IMR-90 (cell line): Measurements from ENCODE around the gene ITSN1. TPM values are rescaled to one million over a fixed set of nuclear protein-coding genes. Genes with fewer than 3 reads are reported as not detected.

Experiments
- ATAC-seq: fragments of 200-7000 bp; cut with Tn5 transposase; 2 replicates; pipeline ENCODE4 v1.9.1; 2020; ENCODE audit warnings: low read depth, mild to moderate bottlenecking, moderate library complexity
- BruUV-seq: library from RNA; stranded (reverse); fragments of 400-500 nt; replicated peaks from 2 replicates; lab custom pipeline; 2021; lab: Mats Ljungman, UMichigan
- CTCF ChIA-PET: fragments of 300-600 bp; formaldehyde crosslinking; extraction: SDS; loops from one replicate; lab custom pipeline; 2021; ENCODE audit warnings: antibody characterized with exemption; lab: Yijun Ruan, JAX
- POLR2A ChIA-PET: fragments of 300-600 bp; sonication (Branson Sonifier 250); formaldehyde crosslinking; loops from one replicate; lab custom pipeline; 2022; ENCODE audit warnings: antibody characterized with exemption; ENCODE audit not compliant: unreplicated experiment; lab: Charles Lee
- DNase-seq: peaks from one replicate; pipeline ENCODE4 v3.0.0; 2013
- H2AFZ ChIP-seq: replicated peaks from 2 replicates; pipeline ENCODE3; 2013; ENCODE audit warnings: low read length, mild to moderate bottlenecking; ENCODE audit not compliant: poor library complexity
- H2AK5ac ChIP-seq: 2 replicates; pipeline ENCODE4 v1.6.1; 2013; ENCODE audit warnings: low read depth, low read length, inconsistent platforms
- H2AK9ac ChIP-seq: replicated peaks from 2 replicates; pipeline ENCODE3; 2013; ENCODE audit warnings: mild to moderate bottlenecking, low read depth, low read length, moderate library complexity; ENCODE audit not compliant: poor library complexity
- H2BK120ac ChIP-seq: 2 replicates; pipeline ENCODE4 v1.6.1; 2013; ENCODE audit warnings: low read depth, low read length, inconsistent platforms
- H2BK15ac ChIP-seq: 3 replicates; pipeline ENCODE4 v1.6.1; 2013; ENCODE audit warnings: low read depth, low read length, inconsistent platforms
- H2BK20ac ChIP-seq: 2 replicates; pipeline ENCODE4 v1.6.1; 2013; ENCODE audit warnings: low read depth, mild to moderate bottlenecking, inconsistent platforms, low read length, moderate library complexity
- H2BK5ac ChIP-seq: 2 replicates; pipeline ENCODE4 v1.6.1; 2013; ENCODE audit warnings: mild to moderate bottlenecking, low read depth, low read length, inconsistent platforms; ENCODE audit not compliant: poor library complexity, severe bottlenecking
- H3K14ac ChIP-seq: replicated peaks from 2 replicates; pipeline ENCODE4 v1.6.1; 2013; ENCODE audit warnings: low read depth, low read length, inconsistent platforms
- H3K18ac ChIP-seq: 2 replicates; pipeline ENCODE4 v1.6.1; 2013; ENCODE audit warnings: low read depth, low read length, control low read depth
- H3K23ac ChIP-seq: 2 replicates; pipeline ENCODE4 v1.6.1; 2013; ENCODE audit warnings: low read depth, low read length, inconsistent platforms
- H3K27ac ChIP-seq: 2 replicates; pipeline ENCODE4 v1.5.1; 2013; ENCODE audit warnings: mild to moderate bottlenecking, control low read depth, low read length; ENCODE audit not compliant: insufficient read depth
- H3K27me3 ChIP-seq: 2 replicates; pipeline ENCODE4 v1.6.1; 2013; ENCODE audit warnings: low read length; ENCODE audit not compliant: control insufficient read depth, insufficient read depth
- H3K36me3 ChIP-seq: 2 replicates; pipeline ENCODE4 v1.6.1; 2013; ENCODE audit warnings: low read length, mixed read lengths; ENCODE audit not compliant: control insufficient read depth, insufficient read depth
- H3K4ac ChIP-seq: 2 replicates; pipeline ENCODE4 v1.6.1; 2013; ENCODE audit warnings: low read depth, low read length, inconsistent platforms
- H3K4me1 ChIP-seq: 2 replicates; pipeline ENCODE4 v1.6.1; 2013; ENCODE audit warnings: low read length, mixed read lengths; ENCODE audit not compliant: control insufficient read depth, insufficient read depth
- H3K4me2 ChIP-seq: 2 replicates; pipeline ENCODE4 v1.6.1; 2013; ENCODE audit warnings: low read depth, mild to moderate bottlenecking, control low read depth, low read length, moderate library complexity
- H3K4me3 ChIP-seq: 2 replicates; pipeline ENCODE4 v1.5.1; 2013; ENCODE audit warnings: low read depth, mild to moderate bottlenecking, control low read depth, low read length, moderate library complexity; ENCODE audit not compliant: insufficient read depth
- H3K56ac ChIP-seq: 2 replicates; pipeline ENCODE4 v1.6.1; 2013; ENCODE audit warnings: low read length, inconsistent platforms; ENCODE audit not compliant: insufficient read depth; ENCODE audit errors: extremely low read depth
- H3K79me1 ChIP-seq, 2 experiments: 2 replicates each; pipeline ENCODE4 v1.6.1; 2013; ENCODE audit warnings: low read length in 2 of 2, inconsistent platforms in 1 of 2, low read depth in 1 of 2
- H3K9ac ChIP-seq: 2 replicates; pipeline ENCODE4 v1.6.1; 2013; ENCODE audit warnings: low read depth, low read length, control low read depth
- H3K9me1 ChIP-seq: 2 replicates; pipeline ENCODE4 v1.6.1; 2013; ENCODE audit warnings: low read length, inconsistent platforms; ENCODE audit not compliant: insufficient read depth
- H3K9me3 ChIP-seq: 2 replicates; pipeline ENCODE4 v1.6.1; 2013; ENCODE audit warnings: low read length; ENCODE audit not compliant: control insufficient read depth, insufficient read depth
- H4K20me1 ChIP-seq: 2 replicates; pipeline ENCODE4 v1.6.1; 2013; ENCODE audit warnings: low read length, inconsistent platforms; ENCODE audit not compliant: insufficient read depth
- H4K5ac ChIP-seq: 2 replicates; pipeline ENCODE4 v1.6.1; 2013; ENCODE audit warnings: mild to moderate bottlenecking, low read depth, low read length, control low read depth
- H4K8ac ChIP-seq, 2 experiments: 2 replicates each; pipeline ENCODE4 v1.6.1; 2013; ENCODE audit warnings: low read depth in 2 of 2, low read length in 2 of 2, control low read depth in 1 of 2, inconsistent platforms in 1 of 2
- H4K91ac ChIP-seq: 2 replicates; pipeline ENCODE4 v1.6.1; 2013; ENCODE audit warnings: low read depth, low read length, inconsistent platforms; ENCODE audit not compliant: insufficient read depth
- BHLHE40 ChIP-seq: fragments of 150-350 bp; IDR thresholded peaks from 2 replicates; pipeline ENCODE4 v1.6.1; 2016; ENCODE audit warnings: mild to moderate bottlenecking, low read depth, low read length
- CEBPB ChIP-seq: IDR thresholded peaks from 2 replicates; pipeline ENCODE4 v1.6.1; 2012; ENCODE audit warnings: low read depth, low read length, improper control_type of control experiment
- CHD1 ChIP-seq: IDR thresholded peaks from 2 replicates; pipeline ENCODE4 v1.6.1; 2012; ENCODE audit warnings: low read depth, low read length, improper control_type of control experiment
- MAFK ChIP-seq: IDR thresholded peaks from 2 replicates; pipeline ENCODE4 v1.6.1; 2012; ENCODE audit warnings: low read depth, low read length, improper control_type of control experiment
- NFE2L2 ChIP-seq: fragments of 150-350 bp; IDR thresholded peaks from 2 replicates; pipeline ENCODE4 v1.6.1; 2016; ENCODE audit warnings: low read depth, mild to moderate bottlenecking, low read length
- POLR2A ChIP-seq: IDR thresholded peaks from 2 replicates; pipeline ENCODE4 v1.6.1; 2012; ENCODE audit warnings: mild to moderate bottlenecking, low read depth, low read length
- RAD21 ChIP-seq: IDR thresholded peaks from 2 replicates; pipeline ENCODE4 v1.6.1; 2012; ENCODE audit warnings: low read length, improper control_type of control experiment
- RFX5 ChIP-seq: IDR thresholded peaks from 2 replicates; pipeline ENCODE4 v1.8.0; 2012; ENCODE audit warnings: low read depth, mild to moderate bottlenecking, low read length, moderate library complexity
- WGBS, 2 experiments: methylation state at CpG; one replicate each; pipeline versions ENCODE4 v1.1.5 to v1.1.7; 2013; ENCODE audit warnings: missing lambda C conversion rate in 2 of 2; ENCODE audit not compliant: insufficient read length in 1 of 2; ENCODE audit errors: extremely low coverage in 2 of 2; 5-methylcytosine and 5-hydroxymethylcytosine counted together
- dilution Hi-C: fragments of 300-500 bp; cut with HindIII; formaldehyde crosslinking; loops from one replicate; pipeline ENCODE4 v1.14.3; 2018; ENCODE audit warnings: low sequenced_read_pairs; ENCODE audit not compliant: unreplicated experiment
- in situ Hi-C: fragments of 300-500 bp; cut with MboI; formaldehyde crosslinking; loops from 3 replicates; pipeline ENCODE4 v1.14.3; 2019; ENCODE audit warnings: low sequenced_read_pairs, inconsistent platforms, mixed read lengths
- intact Hi-C: fragments of 100-400 bp; cut with micrococcal nuclease; formaldehyde crosslinking; loops from 2 replicates; pipeline ENCODE4 v1.10.0; 2022
- polyA plus RNA-seq, 3 experiments: library from polyadenylated mRNA; depleted of rRNA; stranded (reverse); fragments of >200 nt; gene quantifications; 2 replicates each; pipeline ENCODE4 v1.2.3, GENCODE V29; 2012; ENCODE audit warnings: low replicate concordance in 1 of 3
- total RNA-seq: library from RNA; depleted of rRNA; stranded (reverse); fragments of >200 nt; gene quantifications from 2 replicates; pipeline ENCODE4 v1.2.3, GENCODE V29; 2012
- TF ChIP-seq, protein P1 (sequence below): conservative IDR thresholded peaks from 2 replicates; pipeline ENCODE4 v1.5.1; 2012; ENCODE audit warnings: mild to moderate bottlenecking, low read depth, low read length, improper control_type of control experiment
- TF ChIP-seq, protein P2 (sequence below): fragments of 150-350 bp; IDR thresholded peaks from 2 replicates; pipeline ENCODE4 v1.6.1; 2017; ENCODE audit warnings: mild to moderate bottlenecking, antibody characterized with exemption, low read length, low read depth
- TF ChIP-seq, protein P3 (sequence below): fragments of 150-350 bp; IDR thresholded peaks from 2 replicates; pipeline ENCODE4 v1.6.1; 2016; ENCODE audit warnings: low read depth, mild to moderate bottlenecking, low read length, moderate library complexity, borderline replicate concordance

ITSN1 gene
- total and polyA plus RNA-seq, 2 of the 4 experiments (the other 2 are of a cell fraction): 45.4 to 62.0 TPM

DNA sequence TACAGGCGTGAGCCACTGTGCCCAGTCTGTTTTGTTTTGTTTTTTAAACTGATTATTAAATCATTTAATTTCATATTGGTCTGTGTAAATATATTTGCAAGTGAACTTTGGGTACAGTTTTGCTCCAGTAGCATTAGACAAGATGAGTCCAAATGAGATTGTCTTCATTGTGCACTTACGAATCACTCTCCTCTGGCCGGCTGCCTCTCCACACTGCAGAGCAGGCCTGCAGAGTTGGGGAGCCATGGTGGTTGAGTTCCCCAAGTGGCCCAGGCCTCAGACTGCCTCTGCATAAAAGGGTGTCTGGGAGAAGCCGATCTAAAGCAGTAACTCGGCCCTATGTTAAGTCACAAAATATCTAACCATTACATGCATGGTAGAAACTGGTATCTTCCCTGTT is 198.5 kb downstream of the ITSN1 start:
- TF ChIP-seq RAD21 (no peak), RFX5 (no peak), CHD1 (no peak), BHLHE40 (no peak), MAFK (no peak), POLR2A (no peak), NFE2L2 (no peak), CEBPB (no peak)
- TF ChIP-seq, protein P1, sequence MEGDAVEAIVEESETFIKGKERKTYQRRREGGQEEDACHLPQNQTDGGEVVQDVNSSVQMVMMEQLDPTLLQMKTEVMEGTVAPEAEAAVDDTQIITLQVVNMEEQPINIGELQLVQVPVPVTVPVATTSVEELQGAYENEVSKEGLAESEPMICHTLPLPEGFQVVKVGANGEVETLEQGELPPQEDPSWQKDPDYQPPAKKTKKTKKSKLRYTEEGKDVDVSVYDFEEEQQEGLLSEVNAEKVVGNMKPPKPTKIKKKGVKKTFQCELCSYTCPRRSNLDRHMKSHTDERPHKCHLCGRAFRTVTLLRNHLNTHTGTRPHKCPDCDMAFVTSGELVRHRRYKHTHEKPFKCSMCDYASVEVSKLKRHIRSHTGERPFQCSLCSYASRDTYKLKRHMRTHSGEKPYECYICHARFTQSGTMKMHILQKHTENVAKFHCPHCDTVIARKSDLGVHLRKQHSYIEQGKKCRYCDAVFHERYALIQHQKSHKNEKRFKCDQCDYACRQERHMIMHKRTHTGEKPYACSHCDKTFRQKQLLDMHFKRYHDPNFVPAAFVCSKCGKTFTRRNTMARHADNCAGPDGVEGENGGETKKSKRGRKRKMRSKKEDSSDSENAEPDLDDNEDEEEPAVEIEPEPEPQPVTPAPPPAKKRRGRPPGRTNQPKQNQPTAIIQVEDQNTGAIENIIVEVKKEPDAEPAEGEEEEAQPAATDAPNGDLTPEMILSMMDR: no peak
- TF ChIP-seq, protein P2, sequence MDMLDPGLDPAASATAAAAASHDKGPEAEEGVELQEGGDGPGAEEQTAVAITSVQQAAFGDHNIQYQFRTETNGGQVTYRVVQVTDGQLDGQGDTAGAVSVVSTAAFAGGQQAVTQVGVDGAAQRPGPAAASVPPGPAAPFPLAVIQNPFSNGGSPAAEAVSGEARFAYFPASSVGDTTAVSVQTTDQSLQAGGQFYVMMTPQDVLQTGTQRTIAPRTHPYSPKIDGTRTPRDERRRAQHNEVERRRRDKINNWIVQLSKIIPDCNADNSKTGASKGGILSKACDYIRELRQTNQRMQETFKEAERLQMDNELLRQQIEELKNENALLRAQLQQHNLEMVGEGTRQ: no peak
- TF ChIP-seq, protein P3, sequence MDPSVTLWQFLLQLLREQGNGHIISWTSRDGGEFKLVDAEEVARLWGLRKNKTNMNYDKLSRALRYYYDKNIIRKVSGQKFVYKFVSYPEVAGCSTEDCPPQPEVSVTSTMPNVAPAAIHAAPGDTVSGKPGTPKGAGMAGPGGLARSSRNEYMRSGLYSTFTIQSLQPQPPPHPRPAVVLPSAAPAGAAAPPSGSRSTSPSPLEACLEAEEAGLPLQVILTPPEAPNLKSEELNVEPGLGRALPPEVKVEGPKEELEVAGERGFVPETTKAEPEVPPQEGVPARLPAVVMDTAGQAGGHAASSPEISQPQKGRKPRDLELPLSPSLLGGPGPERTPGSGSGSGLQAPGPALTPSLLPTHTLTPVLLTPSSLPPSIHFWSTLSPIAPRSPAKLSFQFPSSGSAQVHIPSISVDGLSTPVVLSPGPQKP: no peak
- Histone ChIP-seq H3K4me1 (peaks cover 16% of the 10 kb centered on the region), H4K20me1 (no peaks in the 10 kb centered on the region), H3K27ac (no peak overlapping the region), H3K9me3 (no peaks in the 10 kb centered on the region), H3K4me3 (no peak overlapping the region), H3K23ac (no peak overlapping the region), H3K9ac (no peak overlapping the region), H3K4ac (no peak overlapping the region), H2BK5ac (no peak overlapping the region), H2BK15ac (no peak overlapping the region), H3K18ac (no peak overlapping the region), H3K4me2 (no peak overlapping the region), H3K9me1 (peaks cover 9% of the 10 kb centered on the region; the same call in 1 of the 2 replicates), H4K8ac (no peak overlapping the region), H2BK120ac (no peak overlapping the region), H4K91ac (no peak overlapping the region), H3K56ac (no peak overlapping the region), H2AFZ (no peak overlapping the region), H4K5ac (no peak overlapping the region), H2AK5ac (no peak overlapping the region), H3K79me1 (peaks cover 0 to 4% of the 10 kb centered on the region in 2 experiments; a peak in 2 of 4 replicates), H2BK20ac (no peak overlapping the region), H2AK9ac (no peak overlapping the region), H3K14ac (no peak overlapping the region), H3K36me3 (peaks cover 15% of the 10 kb centered on the region), H3K27me3 (no peaks in the 10 kb centered on the region)
- BruUV-seq: no TSS peak
- ATAC-seq (peak; percentile 48), DNase-seq (peak; percentile 28)
- no CpG with 5 or more reads among the region's 5 CpGs for WGBS, 2 experiments
- ChIA-PET POLR2A (no interaction called here), CTCF (interaction anchor here (0.9 to 1.0 kb wide), 2 partner anchors 20 to 135 kb away, joined by 3 read pairs; no protein-coding TSS in a partner anchor)
- intact Hi-C loops: no loop called here
- dilution Hi-C loops: no loop called here
- in situ Hi-C loops: no loop called here
